Mucosa of rectum (tissue), 2 donors: ENCODE data around the gene MAT2A.

Experiments
- H3K27ac ChIP-seq, 2 donors: one replicate each; pipeline ENCODE4 v1.7.0; 2013; ENCODE audit warnings: inconsistent platforms in 2 of 2, low read depth in 2 of 2, low read length in 2 of 2
- H3K27me3 ChIP-seq, 2 donors: one replicate each; pipeline ENCODE4 v1.7.0; 2013; ENCODE audit warnings: low read length in 2 of 2; ENCODE audit not compliant: control insufficient read depth in 2 of 2, insufficient read depth in 2 of 2
- H3K36me3 ChIP-seq, 2 donors: one replicate each; pipeline ENCODE4 v1.7.0; 2013; ENCODE audit warnings: low read length in 2 of 2; ENCODE audit not compliant: control insufficient read depth in 2 of 2, insufficient read depth in 2 of 2
- H3K4me1 ChIP-seq, 2 donors: one replicate each; pipeline ENCODE4 v1.7.0; 2013; ENCODE audit warnings: low read length in 2 of 2, mild to moderate bottlenecking in 1 of 2; ENCODE audit not compliant: control insufficient read depth in 2 of 2, insufficient read depth in 2 of 2
- H3K4me3 ChIP-seq, 2 donors: one replicate each; pipeline ENCODE4 v1.7.0; 2013; ENCODE audit warnings: low read length in 2 of 2
- H3K9ac ChIP-seq, 2 donors: one replicate each; pipeline ENCODE4 v1.7.0; 2013; ENCODE audit warnings: low read length in 2 of 2, low read depth in 1 of 2, mild to moderate bottlenecking in 1 of 2
- H3K9me3 ChIP-seq, 2 donors: one replicate each; pipeline ENCODE4 v1.7.0; 2013; ENCODE audit warnings: low read length in 2 of 2; ENCODE audit not compliant: control insufficient read depth in 2 of 2
- donor health status: healthy.
- donor health status: Normal muscosa, but diverticular disease.

MAT2A gene

DNA sequence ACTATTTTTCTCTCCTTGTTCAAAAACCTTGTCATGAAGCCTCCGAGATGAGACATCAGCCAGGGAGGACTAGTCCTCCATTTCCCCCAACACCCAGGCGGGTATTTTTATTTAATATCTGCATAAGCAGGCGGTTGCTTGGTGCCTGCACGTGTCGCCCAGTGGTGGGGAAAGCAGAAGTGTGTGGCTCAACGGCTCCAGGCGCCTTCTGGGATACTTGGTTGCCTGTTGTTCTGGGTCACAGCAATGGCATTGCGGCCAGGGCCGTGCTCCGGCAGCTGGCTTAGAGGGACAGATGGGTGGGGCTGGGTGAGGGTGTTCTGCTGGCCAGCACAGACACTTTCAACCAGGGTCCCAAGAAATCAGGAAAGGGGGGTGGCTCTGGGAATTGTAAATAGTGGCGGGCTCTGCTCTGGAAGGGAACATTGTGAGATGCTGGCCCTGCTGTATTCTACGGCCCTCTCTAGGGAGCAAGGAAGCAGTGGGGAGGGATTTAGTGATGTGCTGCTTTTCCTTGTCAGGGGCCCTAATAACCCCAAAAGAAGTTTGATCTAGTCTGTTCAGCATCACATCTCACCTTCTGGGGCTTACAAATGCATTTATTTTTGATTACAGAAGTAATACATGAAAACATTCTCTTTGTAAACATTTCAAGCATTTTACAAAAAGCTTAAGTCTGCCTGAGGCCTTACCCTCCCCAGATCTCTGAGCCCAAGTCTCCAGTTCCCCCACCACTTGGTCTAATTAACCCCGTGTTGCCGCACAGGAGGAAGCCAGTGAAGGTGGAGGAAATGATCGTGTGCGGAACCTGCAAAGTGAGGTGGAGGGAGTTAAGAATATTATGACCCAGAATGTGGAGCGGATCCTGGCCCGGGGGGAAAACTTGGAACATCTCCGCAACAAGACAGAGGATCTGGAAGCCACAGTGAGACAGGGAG lies 39.5 kb downstream of the MAT2A start:
- no peaks in the 10 kb centered on the region for H3K9me3 ChIP-seq
- peaks cover 16 to 22% of the 10 kb centered on the region in 2 donors for H3K4me1 ChIP-seq
- H3K36me3 ChIP-seq, result peaks cover 16 to 19% of the 10 kb centered on the region in 2 donors
- H3K4me3 ChIP-seq, result peak overlapping the region; percentile 92 to 94
- peak overlapping the region; percentile 89 to 92 for H3K9ac ChIP-seq
- H3K27ac ChIP-seq, result peak overlapping the region; percentile 91 to 93
- H3K27me3 ChIP-seq, result no peaks in the 10 kb centered on the region

DNA sequence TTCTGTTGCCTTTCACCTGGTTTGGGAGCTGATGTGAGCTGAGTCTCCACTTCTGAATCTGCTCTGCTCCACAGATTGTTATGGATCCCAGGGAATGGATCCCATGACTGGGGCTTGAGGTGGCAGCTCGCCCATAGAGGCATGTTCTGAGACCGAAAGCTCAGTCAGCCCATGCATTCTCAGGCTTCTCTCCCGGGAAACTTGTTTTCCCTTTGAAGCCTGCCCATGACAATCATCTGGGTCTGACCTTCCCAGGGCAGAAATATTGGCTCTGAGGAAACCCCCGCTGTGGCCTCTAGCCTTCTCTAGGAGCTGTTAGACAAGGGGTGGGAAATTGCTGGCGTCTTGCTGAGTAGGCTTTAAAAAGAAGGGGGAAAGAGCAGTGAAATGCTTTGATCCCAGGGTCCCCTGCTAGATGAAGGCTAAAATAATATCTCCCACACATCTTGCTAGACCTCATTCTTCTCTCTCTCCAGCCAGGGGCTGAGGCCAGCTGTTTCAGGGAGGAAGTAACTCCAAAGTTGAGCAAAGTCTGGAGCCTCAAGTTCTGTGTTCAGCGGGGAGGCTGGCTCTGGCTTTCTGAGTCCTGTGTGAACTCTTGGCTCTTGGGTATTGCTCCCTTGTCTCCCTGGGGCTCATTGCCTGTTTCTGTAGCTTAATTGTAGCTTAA lies 40.4 kb downstream of the MAT2A start:
- no peaks in the 10 kb centered on the region for H3K27me3 ChIP-seq
- peaks cover 22 to 29% of the 10 kb centered on the region in 2 donors for H3K4me1 ChIP-seq
- H3K9ac ChIP-seq, result peak overlapping the region in 1 of 2 donors; percentile 32
- peaks cover 19 to 21% of the 10 kb centered on the region in 2 donors for H3K36me3 ChIP-seq
- H3K4me3 ChIP-seq, result peak overlapping the region in 1 of 2 donors; percentile 92
- H3K27ac ChIP-seq, result peak overlapping the region; percentile 91 to 93
- no peaks in the 10 kb centered on the region for H3K9me3 ChIP-seq

DNA sequence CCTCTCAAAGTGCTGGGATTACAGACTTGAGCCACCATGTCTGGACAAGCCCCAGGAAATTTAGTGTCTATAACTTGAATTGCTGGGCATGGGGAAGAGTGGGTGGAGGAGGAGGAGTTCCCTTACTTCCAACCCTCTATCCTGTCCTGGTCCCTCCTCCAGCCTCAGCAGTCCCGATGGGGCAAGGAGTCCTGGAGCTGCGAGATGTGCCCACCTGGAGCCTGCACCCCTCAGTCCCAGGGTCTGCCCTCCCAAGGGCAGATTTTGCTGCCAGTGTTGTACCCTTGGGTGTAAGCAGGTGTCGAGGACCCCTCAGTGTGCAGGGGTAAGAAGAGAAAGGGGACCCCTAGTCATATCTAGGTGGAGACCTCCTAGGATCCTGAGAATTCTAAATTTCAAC lies 41.2 kb downstream of the MAT2A start:
- peaks cover 30 to 37% of the 10 kb centered on the region in 2 donors for H3K4me1 ChIP-seq
- H3K4me3 ChIP-seq, result no peak overlapping the region
- no peak overlapping the region for H3K27ac ChIP-seq

DNA sequence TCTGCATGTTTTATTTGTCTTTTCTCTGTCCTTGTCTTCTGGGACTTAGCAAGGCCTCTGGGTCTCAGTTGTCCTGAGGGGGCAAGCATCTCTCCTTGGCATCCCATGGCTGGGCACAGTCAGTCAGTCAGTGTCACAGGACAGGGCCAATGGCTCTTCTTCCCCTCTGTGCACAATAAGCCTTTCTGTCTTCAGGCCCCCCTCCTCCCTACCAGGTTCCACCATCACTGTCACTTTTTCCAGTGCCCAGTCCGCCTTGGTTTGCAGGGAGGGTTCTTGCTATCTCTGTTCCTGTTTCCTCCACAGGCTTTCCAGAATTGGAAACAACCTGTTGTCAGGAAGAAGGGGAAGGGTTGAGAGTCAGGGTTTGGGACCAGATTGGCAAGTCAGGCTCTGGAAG lies 43.5 kb downstream of the MAT2A start:
- Histone ChIP-seq H3K9me3 (no peaks in the 10 kb centered on the region), H3K27me3 (no peaks in the 10 kb centered on the region), H3K4me3 (no peak overlapping the region), H3K27ac (no peak overlapping the region), H3K4me1 (peaks cover 36 to 37% of the 10 kb centered on the region in 2 donors), H3K9ac (no peak overlapping the region), H3K36me3 (peaks cover 19 to 21% of the 10 kb centered on the region in 2 donors)

More for the DNA sequence above, 41.2 kb downstream of the MAT2A start:
- Histone ChIP-seq H3K36me3 (peaks cover 19 to 21% of the 10 kb centered on the region in 2 donors), H3K27me3 (no peaks in the 10 kb centered on the region), H3K9ac (no peak overlapping the region), H3K9me3 (no peaks in the 10 kb centered on the region)

DNA sequence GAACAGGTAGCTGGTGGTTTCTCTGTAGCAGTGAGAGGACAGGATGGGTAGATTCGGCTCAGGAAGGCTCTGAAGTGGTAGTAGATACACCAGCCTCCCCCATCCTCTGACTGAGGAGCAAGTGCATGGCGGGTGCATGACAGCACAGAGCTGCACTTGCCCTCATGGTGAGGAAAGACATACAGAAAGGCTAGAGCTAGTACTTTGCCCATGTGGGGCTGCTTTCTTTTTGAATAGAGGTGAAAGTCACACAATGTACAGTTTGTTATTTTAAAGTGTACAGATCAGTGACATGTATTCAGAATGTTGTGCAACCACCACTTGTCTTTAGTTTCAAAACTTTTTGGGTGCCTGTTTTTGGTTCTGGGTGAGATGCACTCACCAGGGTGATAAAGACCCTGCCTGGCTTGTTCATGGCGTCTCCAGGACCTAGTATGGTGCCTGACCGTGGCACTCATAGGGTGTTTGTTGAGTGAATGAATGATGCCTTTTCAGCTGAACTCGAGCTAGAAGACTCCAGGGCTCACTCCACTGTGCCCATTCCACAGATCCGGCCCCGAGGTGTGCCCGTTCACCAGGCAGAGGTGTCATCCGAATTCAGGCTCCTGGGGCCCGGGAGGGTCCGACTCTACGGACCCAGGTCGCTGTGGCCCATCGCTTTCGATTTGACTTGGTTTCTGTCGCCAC lies 44.8 kb downstream of the MAT2A start:
- peak overlapping the region; percentile 35 to 55 for H3K9ac ChIP-seq
- H3K27ac ChIP-seq, result peak overlapping the region; percentile 79 to 84
- peaks cover 19 to 21% of the 10 kb centered on the region in 2 donors for H3K36me3 ChIP-seq
- peaks cover 30 to 31% of the 10 kb centered on the region in 2 donors for H3K4me1 ChIP-seq
- H3K9me3 ChIP-seq, result no peaks in the 10 kb centered on the region
- H3K27me3 ChIP-seq, result no peaks in the 10 kb centered on the region
- peak overlapping the region; percentile 67 for H3K4me3 ChIP-seq

DNA sequence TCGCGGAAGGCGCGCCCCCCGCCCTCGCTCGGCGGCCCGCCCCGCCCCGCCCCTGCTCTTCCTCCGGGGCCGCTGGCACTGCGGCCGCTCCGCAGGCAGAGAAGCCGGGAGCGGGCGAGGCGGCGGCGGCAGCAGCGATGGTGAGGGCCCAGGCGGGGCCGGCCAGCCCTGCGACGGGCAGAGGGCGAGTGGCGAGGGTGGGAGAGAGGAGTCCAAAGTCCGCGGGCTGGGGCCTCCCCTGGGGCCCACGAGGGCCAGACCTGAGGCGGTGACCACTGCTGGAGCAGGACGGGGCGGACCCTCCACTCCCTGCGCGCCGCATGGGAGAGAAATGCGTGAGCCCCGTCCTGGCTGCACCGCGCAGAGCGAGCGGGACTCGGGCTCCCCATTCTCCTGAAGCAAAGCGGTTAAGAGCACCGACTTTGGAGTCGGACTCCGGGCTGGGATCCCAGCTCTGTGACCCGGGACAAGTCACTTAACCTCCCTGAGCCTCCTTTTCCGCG lies 45.4 kb downstream of the MAT2A start, which contains the start of gene VAMP5:
Gene VAMP5 (plus strand): TSS at position 78 of the 503 bp plus-strand sequence. CDS start 60 bp downstream, at position 138.
- H3K36me3 ChIP-seq, result peaks cover 19 to 21% of the 10 kb centered on the region in 2 donors
- H3K27ac ChIP-seq, result peak within 1 kb of the TSS; percentile 79 to 84
- H3K9ac ChIP-seq, result peak within 1 kb of the TSS; percentile 42 to 55
- no peaks in the 10 kb centered on the region for H3K27me3 ChIP-seq
- peak within 1 kb of the TSS; percentile 67 for H3K4me3 ChIP-seq
- peaks cover 25% of the 10 kb centered on the region in 2 donors for H3K4me1 ChIP-seq
- no peaks in the 10 kb centered on the region for H3K9me3 ChIP-seq

DNA sequence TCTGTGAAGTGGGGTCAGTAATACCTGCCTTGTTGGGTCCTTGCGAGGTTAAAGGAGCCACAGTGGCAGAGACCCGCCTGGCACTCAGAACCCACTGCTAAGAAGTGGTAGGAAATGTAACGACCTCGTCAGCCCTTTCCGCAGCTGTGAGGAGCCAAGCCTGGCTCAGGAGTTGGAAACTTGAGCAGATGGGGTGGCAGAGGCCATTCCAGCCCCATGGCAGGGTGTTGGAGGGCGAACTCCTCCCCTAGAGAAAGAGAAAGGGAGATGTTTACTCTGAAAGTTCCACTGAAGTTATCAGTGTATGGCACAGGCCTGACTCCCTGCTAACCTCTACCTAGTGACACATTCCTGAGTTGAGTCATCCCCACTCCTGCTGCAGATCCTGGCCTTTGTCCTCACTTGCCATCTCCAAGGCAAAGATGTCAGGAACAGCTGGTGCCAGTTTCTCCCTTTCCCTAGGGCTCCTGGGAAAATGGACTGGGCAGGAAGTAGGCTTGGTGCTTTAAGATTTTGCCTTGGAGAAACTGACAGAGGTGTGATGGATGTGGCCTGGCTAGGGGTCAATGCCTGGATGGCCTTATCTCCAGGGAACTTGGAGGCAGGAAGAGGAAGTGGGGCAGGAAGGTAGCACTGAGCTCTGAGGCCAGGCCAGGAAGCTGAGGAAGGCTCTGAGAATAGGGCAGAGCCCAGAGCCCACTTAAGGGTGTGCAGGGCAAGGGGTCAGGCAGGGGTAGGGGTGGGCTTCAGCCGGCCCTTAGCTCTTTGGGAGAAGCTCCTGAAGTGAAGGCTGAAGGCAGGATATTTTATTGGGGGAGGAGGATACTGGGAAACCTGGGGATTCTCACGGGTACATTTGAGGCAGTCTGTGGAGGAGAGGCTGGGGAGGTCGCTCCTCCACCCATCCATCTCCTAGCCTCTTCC lies 46.2 kb downstream of the MAT2A start:
- Histone ChIP-seq H3K36me3 (peaks cover 17% of the 10 kb centered on the region in 2 donors), H3K27ac (peak overlapping the region; percentile 79 to 84), H3K9ac (peak overlapping the region; percentile 42 to 55), H3K4me1 (peaks cover 25% of the 10 kb centered on the region in 2 donors), H3K27me3 (no peaks in the 10 kb centered on the region), H3K9me3 (no peaks in the 10 kb centered on the region), H3K4me3 (peak overlapping the region; percentile 58 to 67)

DNA sequence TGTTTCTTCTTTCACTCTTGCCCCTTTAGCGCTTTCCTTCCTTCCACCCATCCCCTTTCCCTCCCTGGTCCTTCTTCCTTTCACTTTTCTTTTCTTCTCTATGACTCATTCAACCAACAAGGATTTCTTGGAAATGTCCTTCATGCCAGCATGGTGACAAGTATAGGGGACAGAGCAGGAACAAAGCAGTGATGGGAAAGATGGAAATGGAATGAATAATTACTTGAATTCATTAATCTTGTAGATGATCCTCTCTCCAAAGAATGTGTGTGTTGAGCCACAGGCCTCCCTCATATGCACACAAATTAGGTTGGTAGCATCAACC lies 46.8 kb downstream of the MAT2A start:
- H3K4me1 ChIP-seq, result peaks cover 23 to 29% of the 10 kb centered on the region in 2 donors
- H3K9ac ChIP-seq, result no peak overlapping the region
- peaks cover 14 to 15% of the 10 kb centered on the region in 2 donors for H3K36me3 ChIP-seq
- H3K4me3 ChIP-seq, result peak overlapping the region in 1 of 2 donors; percentile 46
- peak overlapping the region; percentile 79 to 84 for H3K27ac ChIP-seq
- no peaks in the 10 kb centered on the region for H3K27me3 ChIP-seq
- H3K9me3 ChIP-seq, result no peaks in the 10 kb centered on the region

DNA sequence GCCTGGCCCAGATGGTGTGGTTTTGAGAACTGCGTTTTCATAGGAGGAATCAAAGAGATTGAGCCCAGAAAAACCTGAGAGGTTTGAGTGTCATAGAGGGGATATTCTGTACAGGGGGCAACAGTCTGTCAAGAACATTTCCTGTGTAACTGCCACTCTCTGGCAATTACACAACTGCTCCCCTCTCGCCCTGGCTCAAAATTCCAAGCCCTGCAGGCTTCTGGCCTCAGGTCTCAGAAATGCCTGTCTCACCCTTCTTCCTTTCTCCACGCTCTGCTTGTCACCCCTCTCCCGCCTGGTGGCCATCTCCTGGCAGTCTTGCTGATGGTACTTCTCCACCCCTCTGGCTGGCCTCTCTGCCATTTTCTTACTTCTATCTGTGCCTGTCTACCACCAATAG lies 49.3 kb downstream of the MAT2A start:
- H3K4me3 ChIP-seq, result no peak overlapping the region

More for the DNA sequence above, 49.3 kb downstream of the MAT2A start:
- Histone ChIP-seq H3K36me3 (peaks cover 2 to 3% of the 10 kb centered on the region in 2 donors), H3K27ac (peak overlapping the region in 1 of 2 donors; percentile 9), H3K9ac (no peak overlapping the region), H3K4me1 (peaks cover 26 to 40% of the 10 kb centered on the region in 2 donors), H3K9me3 (no peaks in the 10 kb centered on the region), H3K27me3 (no peaks in the 10 kb centered on the region)
